Spleen (tissue), 7 donors: ENCODE data around the gene LMX1A.

Experiments
- CTCF ChIP-seq, 11 experiments: fragments of 200-600 bp in 7 of 11; fragments of 450-650 bp in 4 of 11; sonication (generic) in 4 of 11; IDR thresholded peaks in 8 of 11; conservative IDR thresholded peaks in 3 of 11; 1 replicate in 7 of 11; 2 replicates in 4 of 11; pipeline versions ENCODE4 v1.4.0 to v1.8.0; 2016 to 2021; ENCODE audit warnings: antibody characterized with exemption in 11 of 11, inconsistent platforms in 4 of 11, mild to moderate bottlenecking in 1 of 11
- POLR2A ChIP-seq, 3 donors: fragments of 450-650 bp; IDR thresholded peaks; one replicate each; pipeline ENCODE4 v1.5.1; 2017; ENCODE audit warnings: antibody characterized with exemption in 3 of 3, mild to moderate bottlenecking in 1 of 3
- donor health status: DM: no; HTN: no; CAD: no; lungs with moderate emphysema.
- donor health status: DM: no; HTN: no; CAD: no.
- donor health status: DM: no; HTN: no; CAD: no.

DNA sequence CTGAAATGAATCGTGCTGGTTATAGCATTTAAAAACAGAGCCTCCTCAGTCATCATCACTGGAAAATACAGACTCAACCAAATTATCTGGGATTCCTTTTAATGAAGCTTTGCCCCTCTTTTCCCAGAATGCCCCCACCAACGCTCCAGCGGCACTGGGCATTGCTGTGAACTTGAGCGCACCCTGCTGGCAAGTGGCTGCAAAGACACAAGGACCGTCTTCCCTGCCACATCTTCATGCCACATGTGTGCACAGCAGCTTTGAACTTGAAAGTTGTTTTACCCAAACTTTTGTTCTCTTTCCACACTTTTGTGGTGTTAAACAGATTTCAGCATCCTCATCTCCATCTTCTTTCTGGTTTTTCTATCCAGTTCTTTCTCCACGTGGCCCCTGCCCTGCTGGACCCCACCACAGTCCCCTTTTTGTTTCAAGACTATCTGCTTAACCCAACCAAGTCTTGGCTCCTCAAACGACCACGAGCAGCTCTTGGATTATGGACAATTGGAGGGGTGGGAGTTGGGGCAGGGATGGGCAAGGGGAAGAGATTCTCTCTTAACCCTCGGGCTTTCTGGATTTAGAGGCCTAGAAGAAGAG, 12.8 kb upstream of the LMX1A start:
- peak in 9 of 11 experiments; percentile 51 to 87 (median 80) for TF ChIP-seq CTCF (IDR thresholded peaks at IDR 0.05 in 8 of 11, conservative IDR thresholded peaks at IDR 0.05 in 3 of 11)
- no peak for TF ChIP-seq POLR2A (IDR thresholded peaks at IDR 0.05)
